Measurements from ENCODE around the gene RDH13. TPM values are rescaled to one million over a fixed set of nuclear protein-coding genes. Genes with fewer than 3 reads are reported as not detected.

RDH13 gene
- total and polyA plus RNA-seq, 2 experiments from 2014 or later: 28.0 to 36.5 TPM

- no peak for TF ChIP-seq JUNB (IDR thresholded peaks at IDR 0.05; ENCODE audit: unreplicated experiment)
- no peak for TF ChIP-seq ZNF331 (CRISPR knock-in tag; IDR thresholded peaks at IDR 0.05; ENCODE audit: low read depth)
- no peak for TF ChIP-seq ZNF462 (CRISPR knock-in tag; IDR thresholded peaks at IDR 0.05)
- no peak for TF ChIP-seq REST (IDR thresholded peaks at IDR 0.05; ENCODE audit: unreplicated experiment)
- no peak for TF ChIP-seq POLR2AphosphoS5 (IDR thresholded peaks at IDR 0.05; ENCODE audit: low read depth)
- TF ChIP-seq EZH2 (IDR thresholded peaks at IDR 0.05; ENCODE audit: low read depth, unreplicated experiment): no peak
- no peak for TF ChIP-seq NANOG (IDR thresholded peaks at IDR 0.05; ENCODE audit: borderline replicate concordance)
- Mint-ChIP-seq H3K36me3 (ENCODE audit: low read depth) (peaks cover 1% of the 10 kb centered on the region; the same call in 2 of the 3 replicates), H3K4me3 (no peak overlapping the region), H3K27ac (no peak overlapping the region), H3K4me1 (no peaks in the 10 kb centered on the region), H3K27me3 (ENCODE audit: insufficient read depth, low read depth, poor library complexity) (no peaks in the 10 kb centered on the region), H3K9me3 (peaks cover 52% of the 10 kb centered on the region)
- no peak for DNase-seq (ENCODE audit: low spot score)
- Histone ChIP-seq H3K4me1 (ENCODE audit: insufficient read depth) (no peaks in the 10 kb centered on the region), H3K36me3 (ENCODE audit: insufficient read depth) (peaks cover 21% of the 10 kb centered on the region; the same call in 1 of the 2 replicates), H3K9me2 (ENCODE audit: insufficient read depth) (no peaks in the 10 kb centered on the region), H3K27ac (ENCODE audit: low read depth) (no peak overlapping the region), H3K4me3 (no peak overlapping the region), H3K27me3 (ENCODE audit: insufficient read depth) (no peaks in the 10 kb centered on the region), H3K79me2 (replicated peaks; ENCODE audit: insufficient read depth) (no peaks in the 10 kb centered on the region), H3F3A (replicated peaks; ENCODE audit: low read depth) (no peaks in the 10 kb centered on the region), H3K4me2 (no peak overlapping the region), H4K20me1 (replicated peaks; ENCODE audit: insufficient read depth) (no peaks in the 10 kb centered on the region), H2AFZ (no peak overlapping the region)
- no peak for ATAC-seq
These were observed 67.4 kb downstream of the RDH13 start for GRCh38 chr19:54995561-54995960.

Other genes starting within 250 kb of the RDH13 start
- gene KIR3DL1, start 246.7 kb downstream of the RDH13 start, total RNA-seq (2014; rRNA removed; shearing (Covaris generic)): not detected in 2 replicates
- gene KIR3DL1, start 246.7 kb downstream of the RDH13 start, polyA plus RNA-seq (2016; fragmentation: Nextera tagmentation; extraction: Ambion mirVana): not detected in 2 replicates
- gene KIR2DS4, start 230.5 kb downstream of the RDH13 start, total RNA-seq (2014; rRNA removed; shearing (Covaris generic)): not detected in 2 replicates
- gene KIR2DS4, start 230.5 kb downstream of the RDH13 start, polyA plus RNA-seq (2016; fragmentation: Nextera tagmentation; extraction: Ambion mirVana): not detected in 2 replicates
- not detected in 2 replicates for gene KIR3DL2, start 212.7 kb downstream of the RDH13 start, total RNA-seq (2014; rRNA removed; shearing (Covaris generic))
- not detected in 2 replicates for gene KIR3DL2, start 212.7 kb downstream of the RDH13 start, polyA plus RNA-seq (2016; fragmentation: Nextera tagmentation; extraction: Ambion mirVana)
- not detected in 2 replicates for gene FCAR, start 188.9 kb downstream of the RDH13 start, total RNA-seq (2014; rRNA removed; shearing (Covaris generic))
- not detected in 2 replicates for gene FCAR, start 188.9 kb downstream of the RDH13 start, polyA plus RNA-seq (2016; fragmentation: Nextera tagmentation; extraction: Ambion mirVana)
- 0.78 and 2.0 TPM in 2 replicates for gene NCR1, start 157.0 kb downstream of the RDH13 start, total RNA-seq (2014; rRNA removed; shearing (Covaris generic))
- 1.6 and 1.8 TPM in 2 replicates for gene NCR1, start 157.0 kb downstream of the RDH13 start, polyA plus RNA-seq (2016; fragmentation: Nextera tagmentation; extraction: Ambion mirVana)
- gene NLRP7, start 115.6 kb downstream of the RDH13 start, total RNA-seq (2014; rRNA removed; shearing (Covaris generic)): 1.8 and 2.2 TPM in 2 replicates
- gene NLRP7, start 115.6 kb downstream of the RDH13 start, polyA plus RNA-seq (2016; fragmentation: Nextera tagmentation; extraction: Ambion mirVana): 1.2 and 1.4 TPM in 2 replicates
- gene NLRP2, start 96.8 kb downstream of the RDH13 start, total RNA-seq (2014; rRNA removed; shearing (Covaris generic)): 126 and 128 TPM in 2 replicates
- gene NLRP2, start 96.8 kb downstream of the RDH13 start, polyA plus RNA-seq (2016; fragmentation: Nextera tagmentation; extraction: Ambion mirVana): 51.7 and 54.8 TPM in 2 replicates
- gene GP6, start 24.9 kb downstream of the RDH13 start, total RNA-seq (2014; rRNA removed; shearing (Covaris generic)): 0.17 TPM in 1 of 2 replicates, not detected in the other
- 1.3 TPM in 2 replicates for gene GP6, start 24.9 kb downstream of the RDH13 start, polyA plus RNA-seq (2016; fragmentation: Nextera tagmentation; extraction: Ambion mirVana)
- 40.6 and 47.5 TPM in 2 replicates for gene EPS8L1, start 12.7 kb upstream of the RDH13 start, total RNA-seq (2014; rRNA removed; shearing (Covaris generic))
- 51.2 and 61.3 TPM in 2 replicates for gene EPS8L1, start 12.7 kb upstream of the RDH13 start, polyA plus RNA-seq (2016; fragmentation: Nextera tagmentation; extraction: Ambion mirVana)
- gene PPP1R12C, start 54.5 kb upstream of the RDH13 start, total RNA-seq (2014; rRNA removed; shearing (Covaris generic)): 57.4 and 83.9 TPM in 2 replicates
- 33.2 and 33.3 TPM in 2 replicates for gene PPP1R12C, start 54.5 kb upstream of the RDH13 start, polyA plus RNA-seq (2016; fragmentation: Nextera tagmentation; extraction: Ambion mirVana)
- gene TNNT1, start 86.1 kb upstream of the RDH13 start, total RNA-seq (2014; rRNA removed; shearing (Covaris generic)): 51.4 and 59.3 TPM in 2 replicates
- gene TNNT1, start 86.1 kb upstream of the RDH13 start, polyA plus RNA-seq (2016; fragmentation: Nextera tagmentation; extraction: Ambion mirVana): 139 and 150 TPM in 2 replicates
- gene TNNI3, start 94.6 kb upstream of the RDH13 start, total RNA-seq (2014; rRNA removed; shearing (Covaris generic)): 21.5 and 27.9 TPM in 2 replicates
- gene TNNI3, start 94.6 kb upstream of the RDH13 start, polyA plus RNA-seq (2016; fragmentation: Nextera tagmentation; extraction: Ambion mirVana): 150 and 153 TPM in 2 replicates
- 5.6 and 8.5 TPM in 2 replicates for gene DNAAF3, start 103.5 kb upstream of the RDH13 start, total RNA-seq (2014; rRNA removed; shearing (Covaris generic))
- gene DNAAF3, start 103.5 kb upstream of the RDH13 start, polyA plus RNA-seq (2016; fragmentation: Nextera tagmentation; extraction: Ambion mirVana): 8.8 and 9.0 TPM in 2 replicates
- gene SYT5, start 117.1 kb upstream of the RDH13 start, total RNA-seq (2014; rRNA removed; shearing (Covaris generic)): 0.54 and 2.1 TPM in 2 replicates
- 4.0 and 4.7 TPM in 2 replicates for gene SYT5, start 117.1 kb upstream of the RDH13 start, polyA plus RNA-seq (2016; fragmentation: Nextera tagmentation; extraction: Ambion mirVana)
- 0.12 and 2.1 TPM in 2 replicates for gene PTPRH, start 146.4 kb upstream of the RDH13 start, total RNA-seq (2014; rRNA removed; shearing (Covaris generic))
- gene PTPRH, start 146.4 kb upstream of the RDH13 start, polyA plus RNA-seq (2016; fragmentation: Nextera tagmentation; extraction: Ambion mirVana): 0.12 and 0.16 TPM in 2 replicates
- gene TMEM86B, start 165.6 kb upstream of the RDH13 start, total RNA-seq (2014; rRNA removed; shearing (Covaris generic)): 2.9 and 3.2 TPM in 2 replicates
- 1.1 and 1.7 TPM in 2 replicates for gene TMEM86B, start 165.6 kb upstream of the RDH13 start, polyA plus RNA-seq (2016; fragmentation: Nextera tagmentation; extraction: Ambion mirVana)
- 62.5 and 70.8 TPM in 2 replicates for gene PPP6R1, start 195.9 kb upstream of the RDH13 start, total RNA-seq (2014; rRNA removed; shearing (Covaris generic))
- gene PPP6R1, start 195.9 kb upstream of the RDH13 start, polyA plus RNA-seq (2016; fragmentation: Nextera tagmentation; extraction: Ambion mirVana): 22.2 and 24.9 TPM in 2 replicates
- 91.0 and 91.1 TPM in 2 replicates for gene HSPBP1, start 217.0 kb upstream of the RDH13 start, total RNA-seq (2014; rRNA removed; shearing (Covaris generic))
- 81.9 and 83.6 TPM in 2 replicates for gene HSPBP1, start 217.0 kb upstream of the RDH13 start, polyA plus RNA-seq (2016; fragmentation: Nextera tagmentation; extraction: Ambion mirVana)
- gene BRSK1, start 220.8 kb upstream of the RDH13 start, total RNA-seq (2014; rRNA removed; shearing (Covaris generic)): 11.3 and 17.2 TPM in 2 replicates
- gene BRSK1, start 220.8 kb upstream of the RDH13 start, polyA plus RNA-seq (2016; fragmentation: Nextera tagmentation; extraction: Ambion mirVana): 2.3 and 3.4 TPM in 2 replicates